DOHH2 (cell line): Measurements from ENCODE around the gene PTAR1.

Experiments used
- EZH2phosphoT487 ChIP-seq: fragments of 200-600 bp; sonication (generic); IDR thresholded peaks from 2 replicates; pipeline ENCODE4 v1.6.1; 2017; ENCODE audit warnings: borderline replicate concordance, mild to moderate bottlenecking, antibody characterized with exemption, low read length, moderate library complexity, mixed read lengths
- TF ChIP-seq, protein P1 (sequence below): fragments of 200-600 bp; sonication (generic); IDR thresholded peaks from one replicate; pipeline ENCODE4 v1.5.1; 2014; ENCODE audit warnings: antibody characterized with exemption, mild to moderate bottlenecking, low read depth, low read length; ENCODE audit not compliant: poor library complexity, severe bottlenecking

DNA sequence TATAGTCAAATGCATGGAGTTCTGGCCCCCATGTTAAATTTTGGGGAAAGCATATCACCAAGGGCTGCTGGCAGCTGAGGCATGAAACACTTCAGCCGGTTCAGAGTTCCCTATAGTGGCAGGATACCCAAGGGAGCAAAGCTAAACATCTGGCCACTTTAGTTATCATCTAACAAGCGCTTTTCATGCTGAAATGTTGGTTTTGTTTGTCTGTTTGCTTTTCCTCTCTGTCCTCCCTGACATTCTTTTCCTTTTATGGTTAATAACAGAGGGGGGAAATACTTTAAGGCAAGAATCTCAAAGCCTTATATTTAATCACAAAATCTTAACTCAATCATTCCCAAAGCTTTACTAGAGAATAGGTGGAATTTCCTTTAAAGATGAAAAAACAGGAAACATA is 99.5 kb downstream of the PTAR1 start:
- TF ChIP-seq, protein P1, sequence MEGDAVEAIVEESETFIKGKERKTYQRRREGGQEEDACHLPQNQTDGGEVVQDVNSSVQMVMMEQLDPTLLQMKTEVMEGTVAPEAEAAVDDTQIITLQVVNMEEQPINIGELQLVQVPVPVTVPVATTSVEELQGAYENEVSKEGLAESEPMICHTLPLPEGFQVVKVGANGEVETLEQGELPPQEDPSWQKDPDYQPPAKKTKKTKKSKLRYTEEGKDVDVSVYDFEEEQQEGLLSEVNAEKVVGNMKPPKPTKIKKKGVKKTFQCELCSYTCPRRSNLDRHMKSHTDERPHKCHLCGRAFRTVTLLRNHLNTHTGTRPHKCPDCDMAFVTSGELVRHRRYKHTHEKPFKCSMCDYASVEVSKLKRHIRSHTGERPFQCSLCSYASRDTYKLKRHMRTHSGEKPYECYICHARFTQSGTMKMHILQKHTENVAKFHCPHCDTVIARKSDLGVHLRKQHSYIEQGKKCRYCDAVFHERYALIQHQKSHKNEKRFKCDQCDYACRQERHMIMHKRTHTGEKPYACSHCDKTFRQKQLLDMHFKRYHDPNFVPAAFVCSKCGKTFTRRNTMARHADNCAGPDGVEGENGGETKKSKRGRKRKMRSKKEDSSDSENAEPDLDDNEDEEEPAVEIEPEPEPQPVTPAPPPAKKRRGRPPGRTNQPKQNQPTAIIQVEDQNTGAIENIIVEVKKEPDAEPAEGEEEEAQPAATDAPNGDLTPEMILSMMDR = no peak
- no peak for TF ChIP-seq EZH2phosphoT487
